Mesothelial cell of epicardium (in vitro differentiated cells): ENCODE results near the gene GOLPH3. TPM values are rescaled to one million over a fixed set of nuclear protein-coding genes. Genes with fewer than 3 reads are reported as not detected.
"Not testable (repeated sequence)": the region's sequence is repeated elsewhere in the genome, so short reads cannot be mapped to it uniquely, and the experiment has no call there.

Experiments used
- DNase-seq, 2 experiments: peaks; one replicate each; pipeline ENCODE4 v3.0.0; 2021; ENCODE audit warnings: low spot score in 2 of 2; ENCODE audit not compliant: unreplicated experiment in 2 of 2
- H3K27ac Mint-ChIP-seq: 2 replicates; pipeline ENCODE4 v1.8.0; 2021; ENCODE audit warnings: mixed read lengths
- H3K27me3 Mint-ChIP-seq: 2 replicates; pipeline ENCODE4 v1.8.0; 2021; ENCODE audit warnings: low read depth, mixed read lengths
- H3K36me3 Mint-ChIP-seq: 2 replicates; pipeline ENCODE4 v1.8.0; 2021; ENCODE audit warnings: mixed read lengths
- H3K4me1 Mint-ChIP-seq: 2 replicates; pipeline ENCODE4 v1.8.0; 2021; ENCODE audit warnings: mixed read lengths
- H3K4me3 Mint-ChIP-seq: 2 replicates; pipeline ENCODE4 v1.8.0; 2021; ENCODE audit warnings: mild to moderate bottlenecking, moderate library complexity, mixed read lengths
- H3K9me3 Mint-ChIP-seq: 2 replicates; pipeline ENCODE4 v1.8.0; 2021; ENCODE audit warnings: mixed read lengths
- CTCF ChIP-seq: fragments of 200-600 bp; sonication (generic); IDR thresholded peaks from one replicate; pipeline ENCODE4 v1.5.0; 2021; ENCODE audit warnings: antibody characterized with exemption; ENCODE audit not compliant: unreplicated experiment
- total RNA-seq: library from RNA; stranded (reverse); gene quantifications from 3 replicates; pipeline ENCODE4 v1.2.1, GENCODE V29; 2021

The GOLPH3 gene
- 66.2 to 73.7 TPM (median 68.8 TPM) in 3 replicates for total RNA-seq

- Mint-ChIP-seq H3K27ac (peak within 1 kb of the TSS; percentile 99), H3K36me3 (peaks cover 5% of the 10 kb centered on the region), H3K27me3 (no peaks in the 10 kb centered on the region), H3K4me3 (peak within 1 kb of the TSS; percentile 99), H3K9me3 (no peaks in the 10 kb centered on the region), H3K4me1 (peaks cover 30% of the 10 kb centered on the region)
- DNase-seq: peak; percentile 83 to 92
- TF ChIP-seq CTCF: no peak
Observed at GRCh38 chr5:32174011-32174870, at the start of gene GOLPH3. Gene GOLPH3, minus strand, starts transcription at chr5:32174319. Its CDS starts 285 bp downstream, at chr5:32174034.

GRCh38 chr5:32222723-32223470 lies 48.8 kb upstream of the GOLPH3 start:
- H3K27ac Mint-ChIP-seq: no peak overlapping the region
- no peaks in the 10 kb centered on the region for H3K9me3 Mint-ChIP-seq
- peaks cover 32% of the 10 kb centered on the region for H3K4me1 Mint-ChIP-seq
- DNase-seq: no peak
- H3K36me3 Mint-ChIP-seq: peaks cover 3% of the 10 kb centered on the region
- TF ChIP-seq CTCF: no peak
- H3K27me3 Mint-ChIP-seq: no peaks in the 10 kb centered on the region
- no peak overlapping the region for H3K4me3 Mint-ChIP-seq

- no peaks in the 10 kb centered on the region for H3K27me3 Mint-ChIP-seq
- H3K4me3 Mint-ChIP-seq: no peak overlapping the region
- H3K36me3 Mint-ChIP-seq: no peaks in the 10 kb centered on the region
- no peak for TF ChIP-seq CTCF
- H3K27ac Mint-ChIP-seq: peak overlapping the region; percentile 87
- H3K9me3 Mint-ChIP-seq: no peaks in the 10 kb centered on the region
- H3K4me1 Mint-ChIP-seq: peaks cover 15% of the 10 kb centered on the region
- DNase-seq: no peak
Observed at GRCh38 chr5:32217886-32218396, 43.8 kb upstream of the GOLPH3 start.

GRCh38 chr5:32214344-32214743 lies 40.2 kb upstream of the GOLPH3 start:
- H3K27me3 Mint-ChIP-seq, H3K9me3 Mint-ChIP-seq, DNase-seq, H3K4me3 Mint-ChIP-seq, H3K36me3 Mint-ChIP-seq, H3K27ac Mint-ChIP-seq: not testable (repeated sequence)
- peaks cover 12% of the 10 kb centered on the region for H3K4me1 Mint-ChIP-seq

GRCh38 chr5:32210151-32210550 lies 36.0 kb upstream of the GOLPH3 start:
- Mint-ChIP-seq H3K27ac (no peak overlapping the region), H3K4me1 (no peaks in the 10 kb centered on the region), H3K9me3 (peaks cover 4% of the 10 kb centered on the region), H3K27me3 (no peaks in the 10 kb centered on the region), H3K36me3 (no peaks in the 10 kb centered on the region), H3K4me3 (no peak overlapping the region)
- no peak for DNase-seq
- no peak for TF ChIP-seq CTCF

- not testable (repeated sequence) for H3K4me1 Mint-ChIP-seq, H3K27me3 Mint-ChIP-seq, H3K9me3 Mint-ChIP-seq, H3K27ac Mint-ChIP-seq, DNase-seq, H3K4me3 Mint-ChIP-seq, H3K36me3 Mint-ChIP-seq
Observed at GRCh38 chr5:32208837-32209236, 34.7 kb upstream of the GOLPH3 start.
